ENCODE measurements around the gene TNXB.
"Not testable (repeated sequence)": the region's sequence is repeated elsewhere in the genome, so short reads cannot be mapped to it uniquely, and the experiment has no call there.

Gene TNXB

DNA sequence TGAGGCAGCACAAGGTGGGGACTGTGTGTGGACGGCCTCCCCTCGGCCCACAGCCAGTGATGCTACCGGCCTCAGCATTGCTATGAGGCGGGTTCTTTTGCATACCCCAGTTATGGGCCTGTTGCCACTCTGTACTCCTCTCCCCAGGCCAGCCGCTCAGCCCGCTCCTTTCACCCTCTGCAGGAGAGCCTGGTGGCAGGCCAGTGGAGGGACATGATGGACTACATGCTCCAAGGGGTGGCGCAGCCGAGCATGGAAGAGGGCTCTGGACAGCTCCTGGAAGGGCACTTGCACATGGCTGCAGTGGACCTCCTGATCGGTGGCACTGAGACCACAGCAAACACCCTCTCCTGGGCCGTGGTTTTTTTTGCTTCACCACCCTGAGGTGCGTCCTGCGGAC is 102.1 kb downstream of the TNXB start:
- in situ Hi-C loops (cut with HindIII; ENCODE audit: low sequenced_read_pairs): not testable (repeated sequence)

DNA sequence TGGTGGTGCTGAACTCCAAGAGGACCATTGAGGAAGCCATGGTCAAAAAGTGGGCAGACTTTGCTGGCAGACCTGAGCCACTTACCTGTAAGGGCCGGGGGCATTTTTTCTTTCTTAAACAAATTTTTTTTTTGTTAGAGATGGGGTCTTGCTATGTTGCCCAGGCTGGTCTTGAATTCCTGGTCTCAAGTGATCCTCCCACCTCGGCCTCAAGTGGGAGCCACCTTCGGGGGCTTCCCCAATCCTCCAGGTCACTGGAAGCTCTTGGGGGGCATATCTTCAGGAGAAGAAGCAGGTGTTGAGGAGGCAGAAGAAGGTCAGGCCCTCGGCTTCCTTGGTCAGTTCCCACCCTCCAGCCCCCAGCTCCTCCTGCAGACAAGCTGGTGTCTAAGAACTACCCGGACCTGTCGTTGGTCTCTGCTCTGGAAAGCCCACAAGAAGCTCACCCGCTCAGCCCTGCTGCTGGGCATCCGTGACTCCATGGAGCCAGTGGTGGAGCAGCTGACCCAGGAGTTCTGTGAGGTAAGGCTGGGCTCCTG is 103.1 kb downstream of the TNXB start:
- in situ Hi-C loops (cut with HindIII; ENCODE audit: low sequenced_read_pairs): not testable (repeated sequence)

GRCh38 chr6:32005538-32005880 is 103.6 kb downstream of the TNXB start:
- in situ Hi-C loops (cut with HindIII; ENCODE audit: low sequenced_read_pairs): not testable (repeated sequence)

- in situ Hi-C loops (cut with HindIII; ENCODE audit: low sequenced_read_pairs): not testable (repeated sequence)
Observed at GRCh38 chr6:32004864-32005537, 104.1 kb downstream of the TNXB start.

GRCh38 chr6:32004393-32004792 is 104.7 kb downstream of the TNXB start:
- in situ Hi-C loops (cut with HindIII; ENCODE audit: low sequenced_read_pairs): not testable (repeated sequence)

- in situ Hi-C loops (cut with HindIII; ENCODE audit: low sequenced_read_pairs): not testable (repeated sequence)
Observed at GRCh38 chr6:32003301-32003700, 105.8 kb downstream of the TNXB start.

DNA sequence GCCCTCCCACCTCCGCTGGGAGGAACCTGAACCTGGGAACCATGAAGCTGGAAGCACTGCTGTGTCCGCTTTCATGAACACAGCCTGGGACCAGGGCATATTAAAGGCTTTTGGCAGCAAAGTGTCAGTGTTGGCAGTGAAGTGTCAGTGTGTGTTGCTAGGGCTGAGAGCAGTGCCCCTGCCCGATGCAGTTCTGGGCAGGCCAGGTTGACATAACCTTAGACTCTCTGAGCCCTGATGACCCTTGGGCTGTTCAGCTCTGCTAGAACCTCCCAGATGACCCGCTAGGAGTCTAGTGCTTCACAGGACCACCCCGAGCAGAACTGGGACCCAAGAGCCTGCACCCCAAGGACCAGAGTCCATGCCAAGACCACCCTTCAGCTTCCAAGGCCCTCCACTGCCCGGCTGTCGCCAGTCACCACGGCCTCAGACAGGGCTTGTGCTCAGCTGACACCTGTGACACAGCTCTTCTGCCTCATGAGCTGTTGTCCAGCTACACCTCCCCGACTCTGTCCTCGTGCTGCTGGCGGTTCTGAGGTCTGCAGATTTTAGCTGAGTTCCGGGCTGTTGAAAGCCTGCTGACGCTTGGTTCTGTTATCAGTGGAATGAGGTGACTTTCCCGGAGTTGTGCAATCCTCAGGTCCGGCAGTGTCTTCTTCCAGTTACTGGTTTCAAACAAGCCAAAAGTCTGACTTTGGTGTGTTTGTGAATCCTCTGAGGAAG is 106.4 kb downstream of the TNXB start:
- in situ Hi-C loops (cut with HindIII; ENCODE audit: low sequenced_read_pairs): not testable (repeated sequence)

- in situ Hi-C loops (cut with HindIII; ENCODE audit: low sequenced_read_pairs): not testable (repeated sequence)
Observed at GRCh38 chr6:31996385-31996784, 112.8 kb downstream of the TNXB start.

DNA sequence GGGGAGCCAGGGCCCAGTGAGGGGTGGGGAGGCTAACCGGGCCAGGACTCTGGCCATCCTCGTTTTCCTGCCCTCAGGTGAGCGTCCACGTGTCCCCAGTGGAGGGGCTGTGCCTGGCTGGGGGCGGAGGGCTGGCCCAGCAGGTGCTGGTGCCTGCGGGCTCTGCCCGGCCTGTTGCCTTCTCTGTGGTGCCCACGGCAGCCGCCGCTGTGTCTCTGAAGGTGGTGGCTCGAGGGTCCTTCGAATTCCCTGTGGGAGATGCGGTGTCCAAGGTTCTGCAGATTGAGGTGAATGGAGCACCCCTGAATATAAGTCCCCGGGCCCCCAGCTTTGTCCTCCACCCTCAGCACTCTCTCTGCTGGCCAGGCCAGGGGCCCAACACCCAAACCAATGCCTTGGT is 114.7 kb downstream of the TNXB start:
- in situ Hi-C loops (cut with HindIII; ENCODE audit: low sequenced_read_pairs): not testable (repeated sequence)
